Fibroblast of lung (primary cell): ENCODE results near the gene GRB10. TPM values are rescaled to one million over a fixed set of nuclear protein-coding genes. Genes with fewer than 3 reads are reported as not detected.

Source experiments
- DNase-seq, 2 donors: peaks; one replicate each; pipeline versions ENCODE4 v3.0.0 to v3.0.0-alpha.2; 2010; ENCODE audit warnings: low read depth in 2 of 2
- H2AFZ ChIP-seq: 2 replicates; pipeline ENCODE4 v1.5.1; 2012; ENCODE audit warnings: low read length, control low read depth, inconsistent platforms
- H3K27ac ChIP-seq: 2 replicates; pipeline ENCODE4 v1.5.1; 2011; ENCODE audit warnings: low read length, control low read depth; ENCODE audit not compliant: insufficient read depth
- H3K27me3 ChIP-seq: 2 replicates; pipeline ENCODE4 v1.5.1; 2011; ENCODE audit warnings: mild to moderate bottlenecking, low read length; ENCODE audit not compliant: control insufficient read depth, insufficient read depth
- H3K36me3 ChIP-seq: 2 replicates; pipeline ENCODE4 v1.5.1; 2011; ENCODE audit warnings: low read length; ENCODE audit not compliant: control insufficient read depth, insufficient read depth
- H3K4me1 ChIP-seq: 2 replicates; pipeline ENCODE4 v1.5.1; 2011; ENCODE audit warnings: low read length; ENCODE audit not compliant: control insufficient read depth, insufficient read depth; ENCODE audit errors: extremely low read depth
- H3K4me2 ChIP-seq: 2 replicates; pipeline ENCODE4 v1.5.1; 2011; ENCODE audit warnings: low read length, control low read depth; ENCODE audit not compliant: insufficient read depth; ENCODE audit errors: extremely low read depth
- H3K4me3 ChIP-seq, 4 experiments: fragments of 200-600 bp in 1 of 4; sonication (generic) in 1 of 4; replicated peaks in 1 of 4; 2 replicates each; pipeline ENCODE4 v1.5.1; 2011 to 2016; ENCODE audit warnings: low read length in 4 of 4, low read depth in 3 of 4, mild to moderate bottlenecking in 3 of 4, control low read depth in 2 of 4, inconsistent platforms in 1 of 4, mixed read lengths in 1 of 4; ENCODE audit not compliant: insufficient read depth in 1 of 4; ENCODE audit errors: control extremely low read depth in 1 of 4
- H3K79me2 ChIP-seq: 2 replicates; pipeline ENCODE4 v1.5.1; 2012; ENCODE audit warnings: mild to moderate bottlenecking, low read length, inconsistent platforms; ENCODE audit not compliant: control insufficient read depth, insufficient read depth
- H3K9ac ChIP-seq: 2 replicates; pipeline ENCODE4 v1.5.1; 2011; ENCODE audit warnings: mild to moderate bottlenecking, low read length, control low read depth; ENCODE audit not compliant: insufficient read depth
- H3K9me3 ChIP-seq: 2 replicates; pipeline ENCODE4 v1.5.1; 2012; ENCODE audit warnings: low read depth, low read length; ENCODE audit not compliant: control insufficient read depth, insufficient read depth
- H4K20me1 ChIP-seq: 2 replicates; pipeline ENCODE4 v1.5.1; 2011; ENCODE audit warnings: low read length; ENCODE audit not compliant: control insufficient read depth, insufficient read depth; ENCODE audit errors: extremely low read depth
- CTCF ChIP-seq, 2 donors: IDR thresholded peaks in 1 of 2; conservative IDR thresholded peaks in 1 of 2; 1 replicate in 1 of 2; 2 replicates in 1 of 2; pipeline ENCODE4 v1.5.1; 2011 to 2012; ENCODE audit warnings: low read length in 2 of 2, control low read depth in 1 of 2, inconsistent platforms in 1 of 2, low read depth in 1 of 2, mild to moderate bottlenecking in 1 of 2
- EZH2 ChIP-seq: IDR thresholded peaks from 2 replicates; pipeline ENCODE4 v1.5.1; 2012; ENCODE audit warnings: low read length, control low read depth, mild to moderate bottlenecking; ENCODE audit errors: missing control alignments
- polyA plus RNA-seq, 2 donors: library from polyadenylated mRNA; depleted of rRNA in 1 of 2; stranded (reverse) in 1 of 2; unstranded in 1 of 2; fragments of >200 nt; gene quantifications; 2 replicates each; pipeline ENCODE4 v1.2.1, GENCODE V29; 2011 to 2012; ENCODE audit warnings: missing spikeins in 1 of 2
- total RNA-seq: library from RNA; depleted of rRNA; stranded (reverse); fragments of >200 nt; gene quantifications from 2 replicates; pipeline ENCODE4 v1.2.1, GENCODE V29; 2014

GRB10 gene
- total and polyA plus RNA-seq, 2 donors (not counting 1 experiment from before 2014, with no cell fraction given), result 11.1 to 64.1 TPM

GRCh38 chr7:50591098-50591479 is 191.6 kb downstream of the GRB10 start:
- no peaks in the 10 kb centered on the region for H3K4me1 ChIP-seq
- no peak overlapping the region for H2AFZ ChIP-seq
- no peak overlapping the region for H3K9ac ChIP-seq
- H3K4me2 ChIP-seq, result no peak overlapping the region
- no peaks in the 10 kb centered on the region for H4K20me1 ChIP-seq
- H3K4me3 ChIP-seq, result no peak overlapping the region
- no peaks in the 10 kb centered on the region for H3K9me3 ChIP-seq
- DNase-seq, result no peak
- no peaks in the 10 kb centered on the region for H3K27me3 ChIP-seq
- peaks cover 1% of the 10 kb centered on the region for H3K36me3 ChIP-seq
- TF ChIP-seq EZH2 (no peak), CTCF (conservative IDR thresholded peaks at IDR 0.05 in 1 of 2, IDR thresholded peaks at IDR 0.05 in 1 of 2; ENCODE audit: low read depth in 1 of 2, low read length in 2 of 2) (no peak)
- no peak overlapping the region for H3K27ac ChIP-seq
- no peaks in the 10 kb centered on the region for H3K79me2 ChIP-seq

- H3K4me3 ChIP-seq, result no peak overlapping the region
- no peak for DNase-seq
- no peak overlapping the region for H2AFZ ChIP-seq
- H3K36me3 ChIP-seq, result peaks cover 1% of the 10 kb centered on the region
- no peaks in the 10 kb centered on the region for H4K20me1 ChIP-seq
- no peaks in the 10 kb centered on the region for H3K9me3 ChIP-seq
- H3K4me1 ChIP-seq, result no peaks in the 10 kb centered on the region
- H3K4me2 ChIP-seq, result no peak overlapping the region
- no peak overlapping the region for H3K27ac ChIP-seq
- TF ChIP-seq EZH2 (no peak), CTCF (conservative IDR thresholded peaks at IDR 0.05 in 1 of 2, IDR thresholded peaks at IDR 0.05 in 1 of 2; ENCODE audit: low read depth in 1 of 2, low read length in 2 of 2) (no peak)
- no peaks in the 10 kb centered on the region for H3K79me2 ChIP-seq
- no peaks in the 10 kb centered on the region for H3K27me3 ChIP-seq
- no peak overlapping the region for H3K9ac ChIP-seq
Observed at GRCh38 chr7:50590535-50590934, 192.2 kb downstream of the GRB10 start.

GRCh38 chr7:50589364-50589763 is 193.3 kb downstream of the GRB10 start:
- Histone ChIP-seq H3K79me2 (no peaks in the 10 kb centered on the region), H4K20me1 (no peaks in the 10 kb centered on the region), H2AFZ (no peak overlapping the region), H3K4me2 (no peak overlapping the region), H3K36me3 (peaks cover 1% of the 10 kb centered on the region), H3K4me1 (no peaks in the 10 kb centered on the region), H3K4me3 (no peak overlapping the region), H3K9ac (no peak overlapping the region), H3K27me3 (no peaks in the 10 kb centered on the region), H3K27ac (no peak overlapping the region), H3K9me3 (no peaks in the 10 kb centered on the region)
- no peak for DNase-seq
- TF ChIP-seq CTCF (conservative IDR thresholded peaks at IDR 0.05 in 1 of 2, IDR thresholded peaks at IDR 0.05 in 1 of 2; ENCODE audit: low read depth in 1 of 2, low read length in 2 of 2) (no peak), EZH2 (no peak)
